Measurements from ENCODE around the gene LAGE3.

GRCh38 chrX:154477891-154478477, 1.1 kb downstream of the LAGE3 start:
- TF ChIP-seq, protein P1, sequence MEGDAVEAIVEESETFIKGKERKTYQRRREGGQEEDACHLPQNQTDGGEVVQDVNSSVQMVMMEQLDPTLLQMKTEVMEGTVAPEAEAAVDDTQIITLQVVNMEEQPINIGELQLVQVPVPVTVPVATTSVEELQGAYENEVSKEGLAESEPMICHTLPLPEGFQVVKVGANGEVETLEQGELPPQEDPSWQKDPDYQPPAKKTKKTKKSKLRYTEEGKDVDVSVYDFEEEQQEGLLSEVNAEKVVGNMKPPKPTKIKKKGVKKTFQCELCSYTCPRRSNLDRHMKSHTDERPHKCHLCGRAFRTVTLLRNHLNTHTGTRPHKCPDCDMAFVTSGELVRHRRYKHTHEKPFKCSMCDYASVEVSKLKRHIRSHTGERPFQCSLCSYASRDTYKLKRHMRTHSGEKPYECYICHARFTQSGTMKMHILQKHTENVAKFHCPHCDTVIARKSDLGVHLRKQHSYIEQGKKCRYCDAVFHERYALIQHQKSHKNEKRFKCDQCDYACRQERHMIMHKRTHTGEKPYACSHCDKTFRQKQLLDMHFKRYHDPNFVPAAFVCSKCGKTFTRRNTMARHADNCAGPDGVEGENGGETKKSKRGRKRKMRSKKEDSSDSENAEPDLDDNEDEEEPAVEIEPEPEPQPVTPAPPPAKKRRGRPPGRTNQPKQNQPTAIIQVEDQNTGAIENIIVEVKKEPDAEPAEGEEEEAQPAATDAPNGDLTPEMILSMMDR (IDR thresholded peaks at IDR 0.05), result no peak
- TF ChIP-seq SIN3A (IDR thresholded peaks at IDR 0.05; ENCODE audit: borderline replicate concordance, insufficient read depth, low read depth, low read length), result no peak
- TF ChIP-seq POLR2AphosphoS5 (IDR thresholded peaks at IDR 0.05; ENCODE audit: low read depth, low read length), result peak; percentile 57
